SU-DHL-6 (cell line): ENCODE data around the gene NUP188.

ENCODE experiments used
- H2AFZ ChIP-seq: fragments of 200-600 bp; sonication (generic); 2 replicates; pipeline ENCODE4 v1.6.1; 2014; ENCODE audit warnings: low read depth, mild to moderate bottlenecking, moderate library complexity, mixed read lengths, antibody characterized with exemption, low read length; ENCODE audit not compliant: severe bottlenecking
- H3F3A ChIP-seq: fragments of 200-600 bp; shearing (Covaris generic); 2 replicates; pipeline ENCODE4 v1.6.0; 2016; ENCODE audit warnings: antibody characterized with exemption, mild to moderate bottlenecking; ENCODE audit not compliant: insufficient read depth
- H3K27ac ChIP-seq: fragments of 200-600 bp; sonication (generic); 2 replicates; pipeline ENCODE4 v1.5.1; 2016; ENCODE audit warnings: low read depth, mild to moderate bottlenecking, low read length, moderate library complexity, mixed read lengths
- H3K27me3 ChIP-seq: fragments of 200-600 bp; sonication (generic), shearing (Covaris generic); 2 replicates; pipeline ENCODE4 v1.6.0; 2014; ENCODE audit warnings: mild to moderate bottlenecking, low read length
- H3K36me3 ChIP-seq: fragments of 200-600 bp; sonication (generic); 2 replicates; pipeline ENCODE4 v1.6.1; 2014; ENCODE audit warnings: mild to moderate bottlenecking, low read length, mixed read lengths
- H3K4me2 ChIP-seq: fragments of 300-600, 200-600 bp; shearing (Covaris generic), sonication (generic); 2 replicates; pipeline ENCODE4 v1.6.0; 2014; ENCODE audit warnings: low read length, low read depth, mild to moderate bottlenecking; ENCODE audit not compliant: poor library complexity, severe bottlenecking
- H3K4me3 ChIP-seq: fragments of 200-600 bp; sonication (generic); 2 replicates; pipeline ENCODE4 v1.5.1; 2014; ENCODE audit warnings: antibody characterized with exemption, low read length, mild to moderate bottlenecking, mixed read lengths; ENCODE audit not compliant: insufficient read depth, poor library complexity, severe bottlenecking
- H3K79me2 ChIP-seq: fragments of 200-600 bp; sonication (generic); 2 replicates; pipeline ENCODE4 v1.6.1; 2014; ENCODE audit warnings: mild to moderate bottlenecking, low read length, moderate library complexity; ENCODE audit not compliant: insufficient read depth
- H3K9ac ChIP-seq: fragments of 200-600 bp; sonication (generic); 2 replicates; pipeline ENCODE4 v1.7.0; 2014; ENCODE audit warnings: mild to moderate bottlenecking, low read length
- H3K9me2 ChIP-seq: fragments of 200-600 bp; sonication (generic); replicated peaks from 2 replicates; pipeline ENCODE4 v1.6.1; 2014; ENCODE audit warnings: low read length; ENCODE audit not compliant: insufficient read depth
- H3K9me3 ChIP-seq: fragments of 200-600 bp; sonication (generic); 2 replicates; pipeline ENCODE4 v1.6.1; 2014; ENCODE audit warnings: low read length, mixed read lengths; ENCODE audit not compliant: insufficient read depth
- H4K20me1 ChIP-seq: fragments of 200-600 bp; sonication (generic); 2 replicates; pipeline ENCODE4 v1.6.1; 2014; ENCODE audit warnings: low read depth, mild to moderate bottlenecking, antibody characterized with exemption, low read length, moderate library complexity, mixed read lengths
- CTCF ChIP-seq: fragments of 200-600 bp; sonication (generic); IDR thresholded peaks from one replicate; pipeline ENCODE4 v1.5.1; 2017; ENCODE audit warnings: antibody characterized with exemption, mild to moderate bottlenecking, low read length, moderate library complexity; ENCODE audit not compliant: insufficient read depth, poor library complexity, severe bottlenecking
- EZH2phosphoT487 ChIP-seq: fragments of 200-600 bp; sonication (generic), shearing (Covaris generic); conservative IDR thresholded peaks from 2 replicates; pipeline ENCODE4 v1.6.1; 2018; ENCODE audit warnings: mild to moderate bottlenecking, antibody characterized with exemption, low read length, moderate library complexity, mixed read lengths

Gene NUP188

GRCh38 chr9:129026442-129027223, 79.1 kb downstream of the NUP188 start:
- no peak overlapping the region for H2AFZ ChIP-seq
- no peaks in the 10 kb centered on the region for H3F3A ChIP-seq
- no peaks in the 10 kb centered on the region for H3K27me3 ChIP-seq
- peaks cover 50% of the 10 kb centered on the region for H3K79me2 ChIP-seq
- no peaks in the 10 kb centered on the region for H3K9me3 ChIP-seq
- H3K4me2 ChIP-seq = peak overlapping the region; percentile 93
- no peak for TF ChIP-seq CTCF
- TF ChIP-seq EZH2phosphoT487 = no peak
- no peaks in the 10 kb centered on the region for H3K36me3 ChIP-seq
- H3K4me3 ChIP-seq = peak overlapping the region; percentile 64
- no peak overlapping the region for H3K27ac ChIP-seq
- peak overlapping the region; percentile 75 for H3K9ac ChIP-seq
- H3K9me2 ChIP-seq = no peaks in the 10 kb centered on the region
- H4K20me1 ChIP-seq = no peaks in the 10 kb centered on the region

GRCh38 chr9:129027224-129027684, 79.8 kb downstream of the NUP188 start:
- H3K4me3 ChIP-seq = peak overlapping the region; percentile 64
- peak overlapping the region; percentile 93 for H3K4me2 ChIP-seq
- peak overlapping the region; percentile 75 for H3K9ac ChIP-seq
- no peaks in the 10 kb centered on the region for H3K9me3 ChIP-seq
- H3F3A ChIP-seq = no peaks in the 10 kb centered on the region
- H3K79me2 ChIP-seq = peaks cover 46% of the 10 kb centered on the region
- TF ChIP-seq CTCF (no peak), EZH2phosphoT487 (no peak)
- H3K36me3 ChIP-seq = no peaks in the 10 kb centered on the region
- H2AFZ ChIP-seq = no peak overlapping the region
- H3K27me3 ChIP-seq = no peaks in the 10 kb centered on the region
- no peaks in the 10 kb centered on the region for H4K20me1 ChIP-seq
- H3K27ac ChIP-seq = peak overlapping the region; percentile 37
- no peaks in the 10 kb centered on the region for H3K9me2 ChIP-seq

- Histone ChIP-seq H3K9me3 (no peaks in the 10 kb centered on the region), H3K9ac (peak overlapping the region; percentile 75), H3K4me2 (peak overlapping the region; percentile 93), H3K27me3 (no peaks in the 10 kb centered on the region), H3K4me3 (peak overlapping the region; percentile 64), H3K36me3 (no peaks in the 10 kb centered on the region), H4K20me1 (no peaks in the 10 kb centered on the region), H3K27ac (peak overlapping the region; percentile 37), H3K9me2 (no peaks in the 10 kb centered on the region), H3K79me2 (peaks cover 43% of the 10 kb centered on the region), H2AFZ (no peak overlapping the region), H3F3A (no peaks in the 10 kb centered on the region)
- TF ChIP-seq CTCF (no peak), EZH2phosphoT487 (no peak)
Observed at GRCh38 chr9:129027685-129028191, 80.2 kb downstream of the NUP188 start.
